DMS79 treated with DMSO at 0.1 percent for 48 hours (cell line): ENCODE measurements around the gene RTN4RL1.
"Not testable (repeated sequence)": the region's sequence is repeated elsewhere in the genome, so short reads cannot be mapped to it uniquely, and the experiment has no call there.

Experiments
- DNase-seq: peaks from one replicate; lab custom pipeline; 2025; lab: John Stamatoyannopoulos, UW

Gene RTN4RL1

GRCh38 chr17:1896243-1897104 is 128.7 kb downstream of the RTN4RL1 start:
- no peak for DNase-seq

- not testable (repeated sequence) for DNase-seq
Observed at GRCh38 chr17:1895479-1895878, 129.7 kb downstream of the RTN4RL1 start.

DNA sequence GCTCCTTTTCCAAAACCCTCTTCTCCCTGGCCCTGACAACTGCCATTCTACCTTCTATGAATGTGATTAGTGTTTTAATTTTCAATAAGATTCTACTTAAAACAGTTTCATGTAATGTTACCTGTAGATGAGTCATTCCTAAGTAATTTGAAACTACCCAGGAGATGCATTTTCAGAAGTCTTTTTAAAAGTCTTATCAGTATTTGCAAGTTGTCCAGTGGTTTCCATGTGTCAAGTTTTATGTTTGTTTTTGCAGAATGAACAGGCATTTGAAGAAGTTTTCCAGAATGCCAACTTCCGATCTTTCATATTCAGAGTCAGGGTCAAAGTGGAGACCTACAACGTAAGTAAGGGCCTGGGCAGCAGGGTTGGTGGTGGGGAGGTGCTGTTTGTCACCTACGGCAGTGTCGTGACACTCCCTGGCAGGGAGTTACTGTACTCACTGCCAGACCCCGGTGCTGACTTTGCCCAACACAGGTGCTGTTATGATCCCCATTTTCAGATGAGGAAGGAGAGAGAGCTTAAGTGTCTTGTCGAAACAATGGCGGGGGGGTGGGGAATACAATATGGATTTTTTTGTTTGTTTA is 130.3 kb downstream of the RTN4RL1 start:
- no peak for DNase-seq

DNA sequence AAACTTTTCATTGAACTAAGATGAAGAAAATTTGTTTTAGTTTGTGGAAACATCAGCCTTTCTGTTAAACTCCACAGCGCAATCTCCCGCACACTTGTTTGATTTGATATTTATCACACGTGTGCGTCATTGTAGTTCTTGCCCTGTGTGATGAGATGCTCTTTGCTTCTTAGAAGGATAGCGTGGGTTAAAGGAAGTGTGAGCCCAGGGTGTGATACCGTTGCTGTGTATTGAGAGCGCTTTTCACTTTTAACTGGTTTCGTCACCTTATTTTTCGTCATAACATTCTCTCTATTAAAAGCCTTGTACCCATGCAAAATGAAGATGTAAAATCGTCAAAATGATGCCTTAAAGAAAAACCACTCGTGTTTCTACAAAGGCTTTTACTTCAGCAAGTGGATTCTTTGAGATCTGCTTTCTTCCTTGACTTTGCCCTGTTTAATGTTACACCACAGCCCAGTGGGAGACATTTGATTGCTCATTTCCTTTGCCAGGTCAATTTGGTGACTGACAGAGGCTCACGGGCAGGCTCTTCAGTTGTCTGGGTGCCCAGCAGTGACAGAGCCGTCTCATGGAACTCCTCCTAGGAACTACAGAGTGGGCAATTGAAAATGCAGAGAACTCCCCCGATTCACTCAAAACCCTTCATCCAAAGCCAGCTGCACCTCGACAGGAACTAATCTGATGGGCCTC is 134.2 kb downstream of the RTN4RL1 start:
- no peak for DNase-seq

- no peak for DNase-seq
Observed at GRCh38 chr17:1888741-1889140, 136.4 kb downstream of the RTN4RL1 start.
